Measurements from ENCODE around the gene RNF223.

RNF223 gene

GRCh38 chr1:1073743-1074587, at the start of gene RNF223:
TSS of gene RNF223 (minus strand) at chr1:1074306. CDS start at chr1:1072566, 1,740 bp downstream.
- FAIRE-seq, result no peak
- DNase-seq (ENCODE audit: insufficient read length, low spot score), result no peak

DNA sequence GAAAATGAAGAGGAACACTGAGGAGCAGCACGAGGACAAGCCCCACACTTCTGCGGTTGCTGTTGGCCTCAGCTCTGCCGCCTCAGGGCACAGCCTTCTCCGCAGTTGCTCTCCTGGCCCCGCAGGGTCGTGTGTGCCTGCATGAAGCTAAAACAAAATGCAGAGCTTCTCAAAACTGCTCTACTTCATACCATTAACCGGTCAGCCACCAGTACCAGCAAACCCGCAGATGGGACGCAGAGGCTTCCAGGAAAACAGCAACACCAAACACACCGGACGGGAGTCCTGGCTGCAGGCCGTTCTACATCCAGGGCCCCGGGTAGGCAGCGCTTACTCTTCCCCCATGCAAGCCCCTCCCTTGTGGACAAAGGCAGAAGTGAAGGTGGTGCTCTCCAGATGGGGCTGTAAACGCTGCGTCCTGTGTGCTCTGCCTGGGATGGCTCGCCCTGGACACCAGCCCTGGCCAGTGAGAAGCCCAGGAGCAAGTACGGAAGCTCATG, 48.9 kb upstream of the RNF223 start:
- DNase-seq (ENCODE audit: insufficient read length, low spot score), result no peak
- FAIRE-seq, result no peak

DNA sequence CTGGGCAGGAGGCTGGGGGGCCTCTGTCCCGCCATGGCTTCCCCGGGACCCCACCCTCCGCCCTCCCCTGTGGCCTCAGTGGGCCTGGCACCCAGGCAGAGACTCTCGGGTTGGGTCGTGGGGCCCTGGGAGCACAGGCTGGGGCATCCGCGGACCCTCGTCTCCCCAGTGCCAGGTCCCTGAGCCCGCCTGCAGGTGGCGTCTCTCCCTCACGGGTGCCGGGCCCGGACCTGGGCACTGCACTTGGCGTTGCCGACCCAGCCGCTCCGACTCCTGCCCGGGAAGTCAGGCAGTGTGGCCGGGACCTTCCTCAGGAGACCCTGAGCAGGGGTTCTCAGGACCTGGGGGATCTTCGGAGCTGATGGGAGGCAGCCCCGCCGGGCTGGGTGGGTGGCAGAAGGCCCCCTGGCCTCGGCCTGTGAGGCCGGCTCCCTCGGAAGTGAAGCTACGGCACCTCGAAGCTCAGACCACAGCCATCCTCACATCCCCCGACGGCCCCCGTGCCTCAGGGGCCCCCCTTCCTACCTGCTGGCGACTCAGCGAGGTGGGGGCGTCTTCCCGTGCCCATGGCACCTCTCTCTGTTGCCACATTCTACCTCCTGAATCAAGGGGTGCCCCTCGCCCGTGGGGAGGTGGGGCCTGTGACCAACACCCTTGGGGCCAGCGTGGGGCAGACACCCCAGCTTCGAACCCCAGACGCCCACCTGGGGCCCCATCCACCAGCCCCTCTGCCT, 48.1 kb upstream of the RNF223 start:
- DNase-seq (ENCODE audit: insufficient read length, low spot score), result peak; percentile 85
- FAIRE-seq, result peak; percentile 57

- FAIRE-seq (no peak), DNase-seq (ENCODE audit: insufficient read length, low spot score) (no peak)
Observed at GRCh38 chr1:1121611-1122077, 47.5 kb upstream of the RNF223 start.

DNA sequence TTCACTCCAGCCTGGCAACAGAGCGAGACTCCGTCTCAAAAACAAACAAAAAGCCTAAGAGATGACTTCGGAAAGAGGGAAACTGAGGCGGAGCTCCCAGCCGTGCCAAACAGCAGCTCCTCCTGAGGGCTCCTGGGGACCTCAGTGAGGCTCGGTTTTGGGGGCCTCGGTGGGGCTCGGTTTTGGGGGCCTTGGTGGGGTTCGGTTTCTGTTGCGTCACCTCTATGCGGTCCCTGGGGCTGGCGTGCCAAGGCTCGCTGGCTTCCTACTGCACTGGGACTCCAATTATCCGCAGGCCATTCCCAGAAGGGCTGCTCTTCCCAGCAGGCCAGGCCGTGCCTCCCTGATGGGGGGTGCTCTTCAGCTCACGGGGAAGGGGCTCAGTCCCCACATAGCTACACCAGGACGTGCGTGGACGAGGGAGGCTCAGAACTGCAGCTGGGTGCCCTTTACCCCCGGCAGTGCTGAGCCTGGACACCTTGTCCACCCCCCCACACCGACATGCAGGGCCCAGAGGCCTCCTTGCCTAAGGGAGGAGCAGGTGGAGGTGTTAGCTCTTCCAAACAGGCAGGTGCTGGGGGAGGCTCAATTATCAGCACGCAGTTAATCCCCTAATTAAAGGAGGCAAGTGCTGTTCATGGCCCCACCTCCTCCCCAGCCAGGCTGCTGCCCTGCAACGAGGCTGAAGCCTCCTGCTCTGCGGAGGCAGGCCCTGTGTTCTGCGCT, 46.9 kb upstream of the RNF223 start:
- FAIRE-seq (no peak), DNase-seq (ENCODE audit: insufficient read length, low spot score) (no peak)

GRCh38 chr1:1120096-1120495, 46.0 kb upstream of the RNF223 start:
- FAIRE-seq (no peak), DNase-seq (ENCODE audit: insufficient read length, low spot score) (no peak)

DNA sequence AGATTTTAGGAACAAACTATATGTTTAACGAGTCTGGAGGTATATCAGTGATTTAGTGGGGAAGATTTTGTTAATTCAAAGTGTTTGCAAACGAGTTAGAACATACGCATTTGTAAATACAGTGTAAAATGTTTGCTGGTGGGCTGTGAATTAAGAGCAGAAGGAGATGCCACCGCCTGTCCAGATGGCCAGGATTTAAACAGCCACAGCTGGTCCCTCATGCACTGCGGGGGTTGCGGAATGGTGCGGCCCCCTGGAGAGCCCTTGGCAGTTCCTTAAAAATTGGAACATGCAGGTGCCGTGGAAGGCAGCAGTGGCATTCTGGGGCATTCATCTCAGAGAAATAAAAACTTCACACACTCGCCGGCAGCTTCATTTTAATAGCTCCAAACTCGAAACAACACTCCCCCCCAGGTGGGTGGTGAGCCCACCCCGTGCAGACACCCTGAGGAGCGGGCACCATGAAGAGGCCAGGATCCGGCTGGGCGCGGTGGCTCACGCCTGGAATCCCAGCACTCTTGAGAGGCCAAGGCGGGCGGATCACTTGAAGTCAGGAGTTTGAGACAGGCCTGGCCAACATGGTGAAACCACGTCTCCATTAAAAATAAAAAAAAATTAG, 45.3 kb upstream of the RNF223 start:
- no peak for DNase-seq (ENCODE audit: insufficient read length, low spot score)

DNA sequence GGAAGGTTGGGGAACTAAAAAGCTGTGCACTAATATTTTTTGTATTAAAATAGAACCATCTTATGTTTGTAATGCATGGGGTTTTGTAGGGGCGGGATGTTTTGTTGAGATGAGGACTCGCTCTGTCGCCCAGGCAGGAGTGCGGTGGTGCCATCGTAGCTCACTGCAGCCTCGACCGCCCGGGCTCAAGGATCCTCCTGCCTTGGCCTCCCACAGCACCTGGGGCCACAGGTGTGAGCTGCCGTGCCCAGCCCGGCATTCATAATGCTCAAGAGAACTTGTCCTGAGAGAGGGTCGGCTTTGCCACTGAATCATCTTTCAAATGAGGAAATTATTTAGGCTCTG, 44.7 kb upstream of the RNF223 start:
- DNase-seq (ENCODE audit: insufficient read length, low spot score), result no peak
- no peak for FAIRE-seq

More for the DNA sequence above, 45.3 kb upstream of the RNF223 start:
- no peak for FAIRE-seq

DNA sequence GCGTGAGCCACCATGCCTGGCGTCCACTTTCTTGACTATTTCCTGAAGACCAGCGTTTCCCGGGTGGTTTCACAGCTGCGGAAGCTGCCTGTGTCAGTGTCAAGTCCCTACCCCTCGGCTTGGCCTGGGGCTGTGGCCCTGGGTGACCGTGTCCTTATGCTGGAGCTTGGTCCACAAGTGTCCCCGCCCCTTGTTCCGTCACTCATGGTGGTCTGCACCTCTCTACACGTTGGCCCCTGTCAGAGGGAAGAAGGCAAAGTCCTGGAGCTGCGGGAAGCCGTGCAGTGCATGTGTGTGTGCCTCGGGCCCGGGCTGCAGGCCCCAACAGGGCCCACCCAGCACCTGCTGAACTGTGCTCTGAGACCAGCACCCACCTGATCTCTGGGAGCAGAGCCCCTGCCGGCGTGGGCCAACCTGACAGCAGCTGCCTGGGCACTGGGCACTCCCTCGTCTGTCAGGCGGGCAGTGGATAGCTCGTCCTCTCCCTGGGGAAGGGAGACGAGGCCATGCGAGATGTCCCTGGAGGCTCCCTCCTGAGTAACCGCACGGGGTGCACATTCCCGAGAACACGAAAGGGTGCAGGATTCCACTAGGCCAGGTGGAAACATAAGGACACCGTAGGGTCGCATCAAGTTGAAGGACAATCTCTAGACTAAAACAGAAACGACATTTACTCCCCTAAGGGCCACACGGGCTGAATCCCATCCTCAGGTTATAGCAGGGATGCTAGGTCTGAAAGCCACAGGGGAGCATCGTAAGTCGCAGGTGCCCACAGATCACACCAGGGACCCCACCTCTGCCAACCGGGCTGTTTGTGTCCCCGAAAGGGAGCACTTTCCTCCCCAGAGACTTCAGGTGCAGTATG, 44.1 kb upstream of the RNF223 start:
- FAIRE-seq, result no peak

GRCh38 chr1:1117469-1117831, 43.3 kb upstream of the RNF223 start:
- DNase-seq (ENCODE audit: insufficient read length, low spot score) (no peak), FAIRE-seq (no peak)

More for the DNA sequence above, 44.1 kb upstream of the RNF223 start:
- DNase-seq (ENCODE audit: insufficient read length, low spot score), result no peak

GRCh38 chr1:1116701-1117468, 42.8 kb upstream of the RNF223 start:
- DNase-seq (ENCODE audit: insufficient read length, low spot score) (no peak), FAIRE-seq (no peak)

GRCh38 chr1:1115786-1116700, 41.9 kb upstream of the RNF223 start, which contains the start of gene C1orf159:
TSS of gene C1orf159 (minus strand) at chr1:1116089. CDS start at chr1:1091543, 24,546 bp downstream.
- peak; percentile 85 for FAIRE-seq
- peak; percentile 98 for DNase-seq (ENCODE audit: insufficient read length, low spot score)

DNA sequence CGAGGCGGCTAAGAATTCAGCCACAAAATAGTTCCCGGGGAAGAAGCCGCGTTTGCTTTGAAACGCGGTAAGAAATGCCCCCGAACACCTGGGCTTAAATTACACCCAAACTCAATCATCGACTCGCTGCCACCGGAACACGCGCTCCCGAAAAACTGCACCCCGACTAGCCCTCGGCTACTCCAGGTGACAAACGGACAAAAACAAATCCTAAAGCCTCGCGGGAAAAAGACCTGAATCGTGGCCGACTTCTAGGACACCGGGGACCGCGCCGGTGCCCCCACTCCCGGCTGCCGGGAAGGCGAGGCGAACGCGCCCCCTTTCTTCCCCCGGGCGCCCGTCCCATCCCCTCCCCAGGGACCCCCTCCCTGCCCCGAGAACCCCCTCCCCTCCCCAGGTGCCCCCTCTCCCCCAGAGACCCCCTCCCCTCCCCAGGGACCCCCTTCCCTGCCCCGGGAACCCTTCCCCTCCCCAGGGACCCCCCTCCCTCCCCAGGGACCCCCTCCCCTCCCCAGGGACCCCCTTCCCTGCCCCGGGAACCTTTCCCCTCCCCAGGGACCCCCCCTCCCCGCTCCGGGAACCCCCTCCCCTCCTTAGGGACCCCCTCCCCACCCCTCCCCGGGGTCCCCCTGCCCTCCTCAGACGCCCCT, 41.2 kb upstream of the RNF223 start:
- DNase-seq (ENCODE audit: insufficient read length, low spot score), result no peak
- no peak for FAIRE-seq

GRCh38 chr1:1114431-1114830, 40.3 kb upstream of the RNF223 start:
- DNase-seq (ENCODE audit: insufficient read length, low spot score) (no peak), FAIRE-seq (no peak)

DNA sequence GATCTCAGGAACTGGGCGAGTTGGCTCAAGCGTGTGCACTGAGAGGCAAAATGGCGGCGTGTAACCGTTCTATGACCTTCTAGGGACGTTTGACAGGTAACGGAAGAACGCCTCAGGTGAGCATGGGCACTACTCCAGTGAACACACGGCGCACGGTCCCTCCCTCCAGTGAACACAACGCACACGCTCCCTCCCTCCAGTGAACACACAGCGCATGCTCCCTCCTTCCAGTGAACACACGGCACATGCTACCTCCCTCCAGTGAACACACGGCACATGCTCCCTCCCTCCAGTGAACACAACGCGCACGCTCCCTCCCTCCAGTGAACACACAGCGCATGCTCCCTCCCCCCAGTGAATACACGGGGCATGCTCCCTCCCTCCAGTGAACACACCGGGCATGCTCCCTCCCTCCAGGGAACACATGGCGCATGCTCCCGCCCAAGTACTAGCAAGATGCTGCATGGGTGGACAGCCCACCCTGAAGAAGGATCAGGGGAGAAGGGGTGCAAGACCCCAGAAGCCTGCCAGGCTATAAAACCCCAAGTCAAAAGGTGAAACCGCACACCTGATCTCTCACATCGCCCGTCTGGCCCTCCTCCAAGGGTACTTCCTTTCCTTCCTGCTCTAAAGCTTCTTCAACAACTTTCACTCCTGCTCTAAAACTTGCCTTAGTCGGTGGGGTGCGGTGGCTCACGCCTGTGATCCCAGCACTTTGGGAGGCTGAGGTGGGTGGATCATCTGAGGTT, 38.3 kb upstream of the RNF223 start:
- no peak for FAIRE-seq
- DNase-seq (ENCODE audit: insufficient read length, low spot score), result no peak

GRCh38 chr1:1111516-1112236, 37.6 kb upstream of the RNF223 start:
- no peak for FAIRE-seq
- DNase-seq (ENCODE audit: insufficient read length, low spot score), result no peak
